Ramos (cell line): ENCODE results near the gene VPS35L.

Experiments
- in situ Hi-C: fragments of 300-500 bp; cut with MboI; formaldehyde crosslinking; loops from one replicate; pipeline ENCODE4 v1.14.3; 2022; ENCODE audit warnings: low sequenced_read_pairs; ENCODE audit not compliant: unreplicated experiment

The VPS35L gene

DNA sequence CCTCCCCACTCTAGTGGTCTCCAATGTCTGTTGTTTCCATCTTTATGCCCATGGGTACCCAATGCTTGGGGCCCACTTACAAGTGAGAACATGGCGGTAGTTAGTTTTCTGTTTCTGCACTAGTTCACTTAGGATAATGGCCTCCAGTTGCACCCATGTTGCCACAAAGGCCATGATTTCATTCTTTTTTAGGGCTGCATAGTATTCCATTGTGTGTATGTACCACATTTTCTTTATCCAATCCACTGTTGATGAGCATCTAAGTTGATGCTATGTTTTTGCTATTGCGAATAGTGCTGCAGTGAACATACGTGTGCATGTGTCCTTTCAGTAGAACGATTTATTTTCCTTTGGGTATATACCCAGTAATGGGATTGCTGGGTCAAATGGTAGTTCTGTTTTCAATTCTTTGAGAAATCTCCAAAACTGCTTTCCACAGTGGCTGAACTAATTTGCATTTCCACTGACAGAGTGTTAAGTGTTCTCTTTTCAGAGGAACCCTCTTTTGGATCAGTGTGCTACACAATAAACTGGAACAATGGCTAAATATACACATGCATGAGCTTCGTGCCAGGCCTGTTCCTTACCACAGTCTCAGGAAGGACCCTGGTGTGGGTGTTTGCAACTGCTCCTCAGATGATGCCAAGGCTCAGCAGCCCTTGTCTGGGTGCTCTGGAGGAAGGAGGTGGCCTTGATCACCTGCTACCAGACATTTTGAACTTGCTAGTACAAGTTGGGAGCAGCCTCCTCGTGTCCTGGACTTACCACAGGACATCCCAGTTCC, 128.1 kb downstream of the VPS35L start:
- in situ Hi-C loops: no loop called here

DNA sequence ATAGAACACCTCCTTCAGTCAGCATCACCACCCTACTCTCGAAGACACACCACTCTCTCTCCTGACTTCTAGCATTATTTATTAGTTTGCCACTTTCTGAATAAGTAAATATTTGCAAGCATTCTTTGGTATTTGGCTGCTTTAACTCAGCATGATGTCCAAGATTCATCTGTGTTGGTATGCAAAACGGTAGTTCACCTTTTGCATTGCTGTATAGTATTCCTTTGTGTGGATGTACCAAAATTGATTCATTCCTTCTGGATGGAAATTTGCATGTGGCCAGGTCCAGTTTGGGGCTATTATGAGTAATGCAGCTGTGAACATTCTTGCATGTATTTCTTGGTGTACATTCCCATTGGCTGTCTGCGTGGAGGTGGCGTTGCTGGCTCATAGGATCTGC, 129.7 kb downstream of the VPS35L start:
- in situ Hi-C loops: no loop called here

DNA sequence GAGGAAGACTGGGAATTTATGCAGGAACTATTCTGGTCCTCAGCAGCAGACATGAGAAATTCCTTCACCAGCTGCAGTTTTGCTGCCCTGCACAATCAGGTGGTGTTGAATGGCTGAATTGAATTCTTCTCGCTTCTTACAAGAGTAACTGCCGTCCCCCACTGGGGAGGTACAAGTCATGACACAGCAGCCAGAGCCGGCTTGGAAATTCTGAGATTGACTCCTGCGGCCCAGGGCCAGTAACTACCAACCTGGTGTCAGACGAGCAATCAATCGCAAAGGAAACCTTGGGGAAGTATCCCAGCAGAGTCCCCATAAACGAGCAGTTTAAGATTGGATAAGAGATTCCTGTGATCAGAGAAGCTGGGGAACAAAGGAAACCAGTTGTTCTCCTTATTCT, 131.8 kb downstream of the VPS35L start:
- in situ Hi-C loops: no loop called here

DNA sequence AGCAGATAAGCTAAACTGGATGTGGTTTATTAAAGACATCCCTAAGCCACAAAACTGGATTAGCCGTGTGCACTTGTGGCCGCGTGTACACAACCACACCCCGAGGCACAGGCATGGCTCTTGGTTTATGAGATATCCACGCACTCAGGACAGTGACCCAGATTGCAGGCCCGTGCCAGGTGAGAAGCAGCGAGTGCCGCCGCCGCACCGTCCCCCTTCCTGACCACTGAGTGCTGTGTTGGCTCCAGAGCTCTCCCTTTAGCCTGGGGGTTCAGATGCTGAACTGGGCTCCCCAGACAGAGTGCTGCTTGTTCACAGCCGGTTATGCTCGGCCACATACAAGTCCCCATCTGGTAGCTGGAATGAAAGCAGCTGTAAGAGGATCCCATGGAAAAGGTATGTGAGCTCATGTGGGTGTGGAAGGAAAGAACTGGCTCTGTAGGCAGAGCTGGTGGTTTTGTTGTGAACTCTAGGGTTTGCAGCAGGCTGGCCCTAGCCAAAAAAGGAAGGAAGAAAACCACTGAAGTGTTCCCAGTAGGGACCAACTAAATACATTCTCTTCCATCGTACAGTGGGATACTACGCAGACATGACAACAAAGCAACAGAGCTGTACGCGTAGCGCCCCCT, 133.0 kb downstream of the VPS35L start:
- in situ Hi-C loops: no loop called here

DNA sequence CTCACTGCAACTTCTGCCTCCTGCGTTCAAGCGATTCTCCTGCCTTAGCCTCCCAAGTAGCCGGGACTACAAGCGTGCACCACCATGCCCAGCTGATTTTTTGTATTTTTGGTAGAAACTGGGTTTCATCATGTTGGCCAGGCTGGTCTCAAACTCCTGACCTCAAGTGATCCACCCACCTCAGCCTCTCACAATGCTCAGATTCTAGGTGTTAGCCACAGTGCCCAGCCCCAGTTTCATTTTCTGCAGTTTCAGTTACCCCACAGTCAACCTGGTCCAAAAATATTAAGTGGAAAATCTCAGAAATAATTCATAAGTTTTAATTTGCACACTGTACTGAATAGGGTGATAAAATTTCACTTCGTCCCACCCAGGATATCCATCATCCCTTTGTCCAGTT, 133.8 kb downstream of the VPS35L start:
- in situ Hi-C loops: no loop called here

DNA sequence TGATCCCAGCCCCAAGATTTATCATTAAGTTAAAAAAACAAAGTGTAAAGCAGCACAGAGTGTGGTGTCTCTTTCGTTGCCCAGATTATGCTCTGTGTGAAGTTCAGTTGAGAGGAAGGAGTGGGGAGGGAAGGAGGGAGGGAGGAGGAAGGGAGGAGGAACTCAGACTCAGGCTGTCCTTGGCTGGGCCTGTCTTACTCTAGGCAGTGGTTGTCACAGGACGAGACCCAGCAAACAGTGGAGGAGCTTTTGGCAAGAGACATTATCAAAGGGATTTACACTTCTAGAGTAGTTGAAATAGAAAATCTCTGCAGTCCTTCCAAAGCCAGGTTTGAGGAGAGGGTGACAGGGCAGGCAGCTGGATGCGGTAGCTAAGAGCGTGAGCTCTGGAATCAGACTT, 134.7 kb downstream of the VPS35L start:
- in situ Hi-C loops: no loop called here

DNA sequence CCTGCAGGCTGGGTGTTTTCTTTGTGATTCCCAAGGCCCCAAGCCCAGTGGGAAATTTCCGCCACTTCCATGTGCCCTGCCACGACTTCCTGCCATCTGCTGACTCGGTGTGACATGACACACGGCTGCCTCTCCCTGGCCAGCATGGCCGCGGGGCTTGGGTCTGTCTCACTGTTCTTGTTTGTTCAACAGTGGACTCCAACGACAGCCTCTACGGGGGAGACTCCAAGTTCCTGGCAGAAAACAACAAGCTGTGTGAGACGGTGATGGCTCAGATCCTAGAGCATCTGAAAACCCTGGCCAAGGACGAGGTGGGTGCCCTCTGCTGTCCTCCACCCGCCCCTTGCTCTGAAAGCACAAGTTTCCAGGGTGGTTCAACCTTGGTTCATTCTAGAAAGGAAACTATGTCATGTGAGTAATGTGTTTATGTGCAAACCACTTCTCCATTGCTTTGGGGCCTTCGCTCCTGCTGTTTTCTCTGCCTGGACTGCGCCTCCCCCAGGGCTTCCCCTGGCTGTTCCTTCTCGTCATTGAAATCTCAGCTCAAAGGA, 135.7 kb downstream of the VPS35L start:
- in situ Hi-C loops: no loop called here

DNA sequence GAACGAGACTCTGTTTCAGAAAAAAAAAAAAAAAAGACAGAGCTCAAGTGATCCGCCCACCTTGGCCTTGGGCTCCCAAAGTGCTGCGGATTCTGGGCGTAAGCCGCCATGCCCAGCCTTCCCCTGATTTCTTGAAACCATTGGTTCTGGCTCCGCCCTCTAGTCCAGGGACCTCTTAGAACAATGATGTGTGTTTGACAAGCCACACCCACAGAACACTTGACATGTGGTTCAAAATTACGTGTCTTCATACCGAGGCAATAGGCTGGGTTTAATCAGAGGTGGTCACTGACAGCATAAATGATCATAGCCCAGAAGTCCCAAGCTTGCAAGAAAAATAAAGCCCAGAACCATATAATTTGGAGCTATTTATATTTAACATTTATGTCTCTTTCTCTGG, 139.5 kb downstream of the VPS35L start:
- in situ Hi-C loops: no loop called here

DNA sequence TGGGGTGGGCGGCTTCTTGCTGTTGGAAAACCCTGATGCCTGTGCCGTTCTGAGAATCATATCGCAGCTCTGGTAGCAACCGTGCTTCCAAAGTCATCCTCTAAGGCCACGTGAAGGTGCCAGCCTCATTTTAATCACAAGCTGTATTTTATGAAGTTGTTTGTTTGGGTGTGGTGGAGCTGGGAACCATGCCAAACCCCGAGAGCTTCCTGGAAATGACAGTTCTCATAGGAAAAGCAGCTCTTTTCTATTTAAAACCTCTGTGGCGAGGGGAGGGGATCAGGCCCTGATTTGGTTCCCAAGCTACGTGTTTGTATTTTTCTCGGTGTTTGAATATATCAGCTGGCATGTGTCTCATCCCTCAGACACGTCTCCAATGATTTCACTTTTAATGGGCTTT, 140.8 kb downstream of the VPS35L start:
- in situ Hi-C loops: no loop called here

DNA sequence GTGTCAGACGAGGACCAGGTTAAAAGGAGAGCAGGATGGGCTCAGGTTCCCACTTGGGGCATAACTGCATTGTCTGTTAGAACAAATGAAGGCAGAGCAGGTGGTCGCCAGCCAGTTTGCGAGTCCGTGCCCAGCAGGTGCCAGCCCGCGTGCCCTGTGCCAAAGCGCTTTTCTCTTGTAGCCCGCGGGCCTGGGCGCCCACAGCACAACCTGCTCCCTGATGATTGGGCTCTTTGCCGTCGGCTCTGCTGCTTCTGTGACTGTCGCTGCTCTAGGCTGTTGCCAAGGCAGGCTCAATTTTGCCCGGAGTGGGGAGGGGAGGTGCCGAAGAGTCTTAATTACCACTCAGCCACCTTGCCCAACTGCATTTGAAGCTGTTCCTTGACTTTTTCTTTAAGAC, 141.5 kb downstream of the VPS35L start:
- in situ Hi-C loops: no loop called here

DNA sequence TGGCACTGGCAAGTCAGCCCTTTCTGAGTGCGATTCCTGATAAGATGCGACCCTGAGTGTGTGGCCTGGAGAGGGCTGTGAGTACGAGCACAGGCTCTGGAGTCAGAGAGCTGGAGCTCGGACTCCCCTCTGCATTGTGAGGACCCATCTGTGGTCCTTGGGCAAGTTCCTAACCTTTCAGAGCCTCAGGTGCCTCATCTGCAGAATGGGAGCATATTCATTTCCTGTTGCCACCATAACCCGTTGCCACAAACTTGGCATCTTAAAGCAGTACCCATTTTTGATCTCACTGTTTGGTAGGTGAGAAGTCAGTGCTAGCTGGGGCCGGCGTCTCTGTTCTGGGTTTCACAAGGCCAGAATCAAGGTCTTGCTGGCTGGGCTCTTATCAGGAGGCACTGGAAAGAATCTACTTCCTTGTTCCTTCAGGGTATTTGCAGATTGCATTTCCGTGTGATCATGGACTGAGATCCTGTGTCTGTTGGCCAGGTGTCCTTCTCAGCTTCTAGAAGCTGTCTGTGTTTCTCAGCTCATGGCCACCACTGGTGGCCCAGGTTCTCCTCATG, 142.3 kb downstream of the VPS35L start:
- in situ Hi-C loops: no loop called here

DNA sequence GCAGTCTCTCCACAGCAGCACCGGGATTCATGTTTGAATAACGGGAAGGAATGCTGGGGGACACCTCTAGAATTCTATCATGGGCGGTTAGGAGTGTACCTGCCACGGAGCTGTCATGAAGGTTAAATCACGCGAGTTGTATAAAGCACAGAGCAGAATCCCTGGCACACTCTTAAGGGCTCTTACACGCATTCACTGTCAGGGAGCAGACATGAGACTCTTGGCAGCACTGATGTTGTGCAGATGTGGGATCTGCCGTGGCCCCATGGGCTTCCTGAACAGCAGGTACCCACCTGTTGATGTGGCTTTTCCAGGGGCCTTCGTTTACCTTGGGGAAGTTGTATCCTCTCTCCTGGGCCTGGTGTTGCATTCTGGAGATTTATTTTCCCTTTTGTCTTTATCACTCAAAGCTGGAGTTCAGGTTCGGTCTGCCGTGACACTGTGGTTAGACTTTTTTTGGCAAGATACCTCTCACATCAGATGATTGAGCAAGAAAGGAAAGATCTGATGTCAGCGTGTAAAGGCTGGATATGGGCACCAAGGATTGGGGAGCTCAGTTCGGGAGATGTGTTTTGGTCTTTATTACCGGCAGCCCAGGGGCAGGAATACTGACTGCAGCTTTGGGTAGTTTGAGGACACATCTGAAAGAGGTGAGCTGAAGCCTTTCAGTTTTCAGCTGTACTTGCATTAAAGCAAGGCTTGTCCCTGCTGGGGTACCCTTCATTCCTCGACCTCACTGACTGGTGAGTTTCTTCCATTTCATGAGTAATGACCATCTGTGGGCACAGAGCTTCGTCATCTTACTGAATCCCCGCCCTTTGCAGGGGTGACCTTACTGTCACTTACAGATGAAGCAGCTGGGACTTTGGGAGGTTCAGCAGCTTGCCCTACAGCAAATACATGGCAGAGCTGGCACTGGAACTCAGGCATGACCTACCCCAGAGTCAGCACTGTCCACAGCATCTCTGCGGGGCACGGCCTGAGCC, 143.3 kb downstream of the VPS35L start:
- in situ Hi-C loops: no loop called here

DNA sequence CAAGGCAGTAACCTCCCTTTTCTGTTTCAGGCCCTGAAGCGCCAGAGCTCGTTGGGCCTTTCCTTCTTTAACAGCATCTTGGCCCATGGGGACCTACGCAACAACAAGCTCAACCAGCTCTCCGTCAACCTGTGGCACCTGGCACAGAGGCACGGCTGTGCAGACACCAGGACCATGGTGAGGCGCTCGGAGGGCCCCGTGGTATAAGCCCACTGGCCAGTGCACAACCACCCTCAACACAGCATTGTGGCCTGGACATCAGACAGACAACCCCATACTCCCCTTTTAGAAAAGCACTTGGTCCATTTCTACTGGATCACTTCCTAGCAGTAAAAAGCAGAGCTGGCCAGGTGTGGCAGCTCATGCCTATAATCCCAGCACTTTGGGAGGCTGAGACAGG, 144.0 kb downstream of the VPS35L start:
- in situ Hi-C loops: no loop called here

DNA sequence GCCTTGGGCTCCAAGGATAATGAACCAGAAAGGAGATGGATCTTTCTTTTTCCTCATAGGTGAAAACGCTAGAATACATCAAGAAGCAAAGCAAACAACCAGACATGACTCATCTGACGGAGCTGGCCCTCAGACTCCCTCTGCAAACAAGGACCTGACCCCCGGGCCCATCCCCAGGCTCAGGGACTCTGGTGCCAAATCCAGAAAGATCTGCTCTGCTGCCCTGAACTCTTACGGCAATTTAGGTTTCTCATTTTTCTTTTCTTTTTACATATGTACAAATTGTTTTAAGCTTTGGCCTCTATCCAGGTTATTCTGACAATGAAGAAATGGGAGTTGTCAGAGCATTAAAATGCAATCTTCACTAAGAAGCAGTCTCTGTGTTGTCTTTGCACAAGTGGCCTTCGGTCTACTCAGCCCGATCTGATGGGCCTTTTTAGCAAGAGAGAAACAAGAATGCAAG, 144.8 kb downstream of the VPS35L start:
- in situ Hi-C loops: no loop called here

DNA sequence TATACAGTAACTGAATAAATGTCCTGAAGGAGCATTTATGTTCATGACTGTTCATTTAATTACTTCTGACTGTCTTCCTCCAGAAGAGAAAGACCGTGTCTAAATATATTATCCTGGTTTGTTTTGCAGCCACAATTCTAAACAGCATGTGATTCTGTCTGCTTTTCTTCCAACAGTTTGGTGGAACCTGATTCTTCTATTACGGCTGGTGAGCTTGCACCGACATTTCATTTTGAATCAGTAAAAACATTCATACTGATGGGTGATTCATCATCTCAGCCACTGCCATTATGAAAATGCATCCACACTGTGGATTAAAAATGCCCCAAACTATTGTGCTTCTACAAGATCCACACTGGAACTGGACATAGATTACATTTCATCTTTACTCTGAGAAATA, 145.6 kb downstream of the VPS35L start:
- in situ Hi-C loops: no loop called here

DNA sequence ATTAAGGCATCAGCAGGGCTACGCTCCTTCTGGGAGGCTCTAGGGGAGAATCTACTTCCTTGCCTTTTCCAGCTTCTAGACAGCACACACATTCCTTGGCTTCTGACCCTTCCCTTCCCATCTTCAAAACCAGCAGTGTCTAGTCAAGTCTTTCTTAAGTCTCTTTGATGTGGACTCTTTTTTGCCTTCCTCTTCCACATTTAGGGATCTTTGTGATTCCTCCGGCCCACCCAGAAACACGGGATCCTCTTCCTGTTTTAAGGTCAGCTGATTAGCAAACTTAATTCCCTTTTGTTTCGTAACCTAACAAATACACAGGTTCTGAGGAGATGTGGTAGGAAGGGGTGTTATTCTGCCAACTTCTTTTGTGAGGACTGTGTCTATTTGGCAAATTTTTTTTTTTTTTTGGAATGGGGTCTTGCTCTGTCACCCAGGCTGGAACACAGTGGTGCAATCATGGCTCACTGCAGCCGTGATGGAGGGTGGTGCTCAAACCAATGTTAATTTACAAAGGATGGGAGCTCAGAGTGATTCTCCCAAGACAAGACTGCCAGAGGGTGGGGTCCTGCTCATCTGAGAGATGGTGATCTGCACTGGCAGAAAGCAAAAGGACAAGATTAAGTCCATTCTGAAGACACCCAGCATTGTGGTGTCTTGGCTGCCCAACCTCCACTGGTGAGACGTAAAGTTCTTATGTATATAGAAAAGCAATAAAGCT, 147.8 kb downstream of the VPS35L start:
- in situ Hi-C loops: no loop called here

DNA sequence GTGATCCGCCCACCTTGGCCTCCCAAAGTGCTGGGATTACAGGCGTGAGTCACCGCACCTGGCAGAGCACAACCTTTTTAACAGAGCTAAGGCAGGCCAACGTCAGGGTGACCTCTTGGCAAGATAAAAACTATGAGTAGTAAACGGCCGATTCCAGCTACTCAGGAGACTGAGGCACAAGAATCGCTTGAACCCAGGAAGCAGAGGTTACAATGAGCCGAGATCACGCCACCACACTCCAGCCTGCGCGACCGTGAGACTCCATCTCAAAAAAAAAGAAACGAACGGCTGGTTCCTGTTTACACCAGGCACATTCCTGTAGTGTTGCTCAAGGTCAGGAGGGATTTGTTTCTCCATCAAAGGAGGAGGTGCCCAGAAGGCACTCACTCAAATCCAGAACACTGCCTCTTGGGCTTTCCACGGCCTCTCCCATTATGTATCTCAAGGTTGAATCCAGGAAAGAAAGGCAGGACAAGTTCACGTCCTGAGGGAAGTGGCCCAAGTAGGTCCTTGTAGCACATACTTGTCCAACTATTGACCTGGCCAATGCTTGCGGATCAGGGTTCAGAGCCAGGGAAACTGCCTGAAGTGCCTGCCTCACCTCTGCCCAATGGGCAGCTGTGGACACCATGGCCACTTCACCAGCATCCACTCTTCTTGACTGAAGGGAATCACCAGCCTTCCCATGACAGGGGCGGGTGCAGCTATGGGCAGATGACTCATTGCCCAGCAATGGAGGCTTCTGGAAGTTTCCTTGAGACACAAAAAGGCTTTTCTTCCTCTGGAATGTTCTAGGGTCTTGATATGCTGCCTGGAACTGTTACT, 149.0 kb downstream of the VPS35L start:
- in situ Hi-C loops: no loop called here

DNA sequence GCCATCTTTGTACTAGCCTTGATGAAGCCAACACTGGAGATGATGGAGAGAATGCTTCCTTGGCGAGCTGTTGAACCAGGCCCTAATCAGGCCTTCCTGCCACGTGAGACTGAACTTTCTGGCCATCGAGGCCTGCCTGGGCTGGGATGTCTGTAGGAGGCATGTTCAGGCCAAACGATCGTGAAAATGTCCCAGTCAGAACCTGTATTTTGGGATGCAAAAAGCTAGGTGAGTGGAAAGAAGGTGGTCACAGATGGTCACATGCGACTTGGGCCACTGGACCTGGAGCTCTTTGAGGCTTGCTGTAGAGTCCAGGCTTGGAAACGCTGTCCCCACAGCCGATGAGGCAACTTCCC, 149.6 kb downstream of the VPS35L start:
- in situ Hi-C loops: no loop called here

DNA sequence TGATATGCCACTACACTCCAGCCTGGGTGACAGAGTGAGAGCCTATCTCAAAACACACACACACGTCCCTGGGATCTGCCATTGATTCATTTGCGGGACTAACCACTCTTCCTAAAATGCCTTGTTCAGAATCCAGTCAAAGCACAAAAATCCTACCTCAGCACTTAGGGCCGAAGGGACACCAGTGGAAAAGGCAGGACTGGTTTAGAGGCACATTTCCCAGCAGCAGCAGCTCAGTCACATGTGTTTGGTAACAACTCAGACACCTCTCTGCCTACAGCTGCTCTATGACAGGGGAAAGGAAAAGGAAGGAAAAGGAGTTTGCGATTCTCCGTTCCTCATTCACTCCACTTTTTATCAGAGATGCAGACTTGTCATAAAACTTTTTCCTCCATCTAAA, 150.3 kb downstream of the VPS35L start:
- in situ Hi-C loops: no loop called here
